Stimulated activated CD4-positive, alpha-beta T cell treated with anti-CD3 and anti-CD28 coated beads, TNF-alpha, amount 100 ng/mL, for 48 hours (primary cell): ENCODE measurements around the gene TUSC2.

Experiments used
- DNase-seq, 3 donors: peaks; one replicate each; pipeline ENCODE4 v3.0.0-alpha.2; 2020; ENCODE audit warnings: low read depth in 3 of 3

TUSC2 gene

DNA sequence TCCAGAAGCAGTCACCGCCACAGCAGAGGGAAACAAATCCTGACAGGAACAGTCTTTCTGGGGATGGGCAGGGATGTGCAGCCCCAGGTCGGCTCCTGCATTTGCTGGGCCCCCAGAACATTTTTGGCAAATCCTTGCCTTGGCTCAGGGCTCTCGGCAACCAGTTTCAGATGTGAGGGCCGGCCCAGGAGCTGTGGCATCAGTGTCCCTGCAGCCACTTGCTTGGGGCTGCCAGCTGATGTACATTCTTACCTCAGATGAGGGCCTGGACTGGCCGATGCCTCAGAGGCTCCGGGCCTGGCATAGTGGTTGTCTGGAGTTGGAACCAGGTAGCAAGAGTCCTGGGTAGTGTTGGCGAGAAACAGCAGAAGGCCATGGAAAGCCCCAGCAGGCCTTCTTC is 26.8 kb upstream of the TUSC2 start:
- DNase-seq = no peak

DNA sequence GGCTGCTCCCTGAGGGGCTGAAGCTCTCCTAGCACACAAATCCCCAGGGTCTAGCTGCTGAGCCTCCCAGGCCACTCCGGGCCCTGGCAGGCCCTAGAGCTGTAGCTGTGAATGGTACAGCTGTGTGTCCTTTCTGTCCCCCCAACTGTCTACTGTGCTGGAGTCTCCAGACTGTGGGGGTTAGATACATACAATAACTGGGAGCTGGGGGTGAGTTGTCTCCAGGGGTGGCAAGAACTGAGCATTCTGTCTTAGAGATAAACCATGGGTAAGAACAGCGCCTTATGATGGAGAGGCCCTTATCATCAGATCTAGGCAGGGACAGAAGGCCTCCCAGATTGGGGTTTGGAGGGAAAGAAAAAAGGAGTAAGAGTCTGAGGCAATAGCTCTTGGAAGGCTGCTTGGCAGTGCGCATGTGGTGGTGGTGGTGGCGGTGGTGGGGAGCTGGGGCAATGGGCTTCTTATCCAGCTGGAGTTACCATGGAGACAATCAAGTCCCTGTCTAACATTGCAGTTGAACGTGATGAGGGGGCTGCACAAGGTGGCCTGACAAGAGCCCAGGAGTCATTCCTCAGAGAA is 26.3 kb upstream of the TUSC2 start:
- DNase-seq = no peak

DNA sequence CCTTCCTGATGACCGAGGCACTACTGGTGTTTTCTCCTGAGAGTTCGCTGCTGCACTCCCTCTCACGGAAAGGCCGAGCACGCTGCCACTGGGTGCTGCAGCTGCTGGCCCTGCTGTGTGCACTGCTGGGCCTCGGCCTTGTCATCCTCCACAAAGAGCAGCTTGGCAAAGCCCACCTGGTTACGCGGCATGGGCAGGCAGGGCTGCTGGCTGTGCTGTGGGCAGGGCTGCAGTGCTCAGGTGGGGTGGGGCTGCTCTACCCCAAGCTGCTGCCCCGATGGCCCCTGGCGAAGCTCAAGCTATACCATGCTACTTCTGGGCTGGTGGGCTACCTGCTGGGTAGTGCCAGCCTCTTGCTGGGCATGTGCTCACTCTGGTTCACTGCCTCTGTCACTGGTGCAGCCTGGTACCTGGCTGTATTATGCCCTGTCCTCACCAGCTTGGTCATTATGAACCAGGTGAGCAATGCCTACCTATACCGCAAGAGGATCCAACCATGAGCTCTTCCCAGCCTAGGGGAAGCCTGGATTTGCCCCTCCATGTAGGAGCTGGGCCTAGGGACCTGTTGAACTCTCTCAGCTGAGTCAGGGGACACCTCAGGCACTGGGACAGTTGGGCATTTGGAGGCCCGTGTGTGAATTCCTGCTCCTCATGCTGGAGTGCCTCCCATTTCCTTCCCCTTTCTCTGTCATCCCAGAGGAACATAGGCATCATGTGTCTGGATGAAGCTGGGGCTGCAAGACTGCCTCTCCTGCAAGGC is 25.4 kb upstream of the TUSC2 start:
- no peak for DNase-seq

DNA sequence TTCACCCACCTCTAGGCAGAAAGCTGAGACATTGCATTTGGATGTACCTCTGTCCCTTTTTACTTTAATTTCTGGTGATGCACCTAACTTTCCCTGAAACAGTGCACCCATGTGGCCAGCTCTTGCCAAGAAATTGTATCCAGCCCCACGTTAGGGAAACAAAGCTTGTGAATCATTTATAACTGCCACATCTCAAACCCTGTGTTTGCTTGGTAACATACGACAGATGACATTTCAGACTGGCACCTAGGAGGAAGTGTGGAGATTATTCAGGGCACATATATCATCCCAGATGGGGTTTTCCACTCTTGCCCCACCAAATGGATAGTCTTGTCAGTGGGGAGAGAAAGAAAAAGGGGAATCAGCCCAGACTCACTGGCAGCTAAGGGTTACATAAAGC is 24.8 kb upstream of the TUSC2 start:
- DNase-seq = no peak

DNA sequence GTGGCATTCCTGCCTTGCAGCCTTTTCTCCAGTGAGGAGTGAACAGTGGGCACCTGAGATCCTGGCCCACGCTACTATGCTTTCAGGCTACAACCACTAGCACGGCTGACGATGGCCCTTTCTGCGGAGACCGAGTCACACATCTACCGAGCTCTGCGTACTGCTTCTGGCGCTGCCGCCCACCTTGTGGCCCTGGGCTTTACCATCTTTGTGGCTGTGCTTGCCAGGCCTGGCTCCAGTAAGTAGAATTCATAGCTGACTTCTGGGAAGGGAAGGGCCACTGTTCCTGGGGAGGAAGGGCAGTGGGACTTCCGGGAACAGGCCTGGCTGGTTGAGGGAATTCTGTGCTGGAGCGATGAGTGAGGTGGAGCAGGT is 23.3 kb upstream of the TUSC2 start:
- DNase-seq = no peak

DNA sequence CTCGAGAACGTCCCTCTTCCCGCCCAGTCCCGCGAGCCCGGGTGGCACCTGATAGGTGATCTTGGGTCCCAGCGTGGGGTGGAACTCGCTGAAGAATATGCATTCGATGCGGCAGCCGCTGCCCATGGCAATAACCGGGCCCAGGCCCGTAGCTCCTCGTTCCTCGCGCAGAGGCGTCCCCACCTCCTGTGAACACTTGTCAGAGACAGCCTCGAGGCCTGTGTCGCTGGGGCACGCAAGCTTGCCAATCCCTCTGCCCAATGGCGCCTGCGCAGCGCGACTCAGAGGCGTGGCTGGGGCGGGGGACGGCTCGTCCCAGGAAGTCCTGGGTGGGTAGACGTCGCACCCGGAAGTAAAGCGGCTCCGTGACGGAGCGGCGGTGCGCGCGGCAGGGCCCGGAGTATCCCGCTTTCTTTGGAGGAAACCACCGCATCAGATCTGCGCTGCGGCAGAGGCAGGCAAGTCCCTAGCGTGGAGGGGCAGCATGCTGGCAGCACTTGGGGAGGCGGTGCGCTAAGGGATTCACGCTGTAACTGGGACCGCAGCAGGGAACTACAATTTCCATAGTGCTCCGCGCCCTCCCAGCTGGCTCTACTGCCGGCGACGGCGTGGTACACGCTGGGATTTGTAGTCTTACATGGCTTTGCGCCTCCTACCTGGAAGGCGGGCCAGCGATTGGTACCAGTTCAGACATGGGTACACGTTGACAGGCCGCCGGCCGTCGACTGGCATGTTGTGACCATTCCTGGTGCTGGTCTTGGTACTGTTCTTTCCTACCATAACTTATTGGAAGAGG is 22.7 kb upstream of the TUSC2 start, which contains the start of the genes CYB561D2 and NPRL2:
Gene CYB561D2 (plus strand): TSS at position 336 of the 796 bp plus-strand sequence. CDS start 572 bp downstream, outside the sequence.
Gene NPRL2 (minus strand): TSS at position 249 of the 796 bp plus-strand sequence. CDS start 123 bp downstream, at position 126.
- DNase-seq = peak; percentile 96 to 99 (median 96)

DNA sequence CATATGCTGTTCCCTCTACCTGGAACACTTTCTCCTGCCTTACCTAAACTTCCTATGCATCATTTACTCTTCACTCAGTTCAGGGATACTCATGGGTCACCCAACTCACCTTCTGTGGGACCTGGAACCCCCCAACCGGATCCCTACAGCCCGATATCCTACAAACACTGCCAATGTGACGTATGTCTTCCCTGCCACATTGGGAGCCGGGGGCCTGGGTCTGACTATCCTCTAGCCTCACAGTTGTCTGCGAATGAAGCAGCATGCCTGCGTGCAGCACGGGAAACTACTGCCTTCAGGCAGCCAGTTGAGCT is 22.1 kb upstream of the TUSC2 start:
- no peak for DNase-seq

DNA sequence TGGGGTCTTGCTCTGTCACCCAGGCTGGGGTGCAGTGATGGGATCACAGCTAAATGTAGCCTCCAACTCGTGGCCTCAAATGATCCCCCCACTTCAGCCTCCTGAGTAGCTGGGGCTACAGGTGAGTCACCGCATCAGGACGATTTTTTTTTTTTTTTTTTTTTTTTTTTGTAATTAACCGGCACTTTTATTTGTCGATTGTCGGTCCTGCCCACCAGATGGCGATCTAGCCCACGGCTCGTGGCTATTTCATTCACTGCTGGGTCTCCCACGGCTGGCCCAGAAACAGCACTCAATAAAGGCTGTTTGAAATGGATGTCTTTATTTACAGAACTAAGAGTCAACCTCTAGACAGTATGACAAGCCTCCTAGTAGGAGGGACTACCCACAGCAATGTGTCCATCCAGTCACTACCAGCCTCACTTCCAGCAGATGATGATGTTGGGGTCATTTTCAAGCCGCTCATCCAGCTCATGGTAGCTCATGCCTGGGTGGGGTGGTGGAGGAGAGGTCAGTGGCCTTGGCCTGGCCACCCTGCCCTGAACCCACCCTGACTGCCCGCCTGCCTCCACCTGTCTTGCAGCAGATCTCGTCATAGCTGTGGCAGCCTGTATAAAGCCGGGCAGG is 19.3 kb upstream of the TUSC2 start:
- peak; percentile 39 to 57 (median 56) for DNase-seq

DNA sequence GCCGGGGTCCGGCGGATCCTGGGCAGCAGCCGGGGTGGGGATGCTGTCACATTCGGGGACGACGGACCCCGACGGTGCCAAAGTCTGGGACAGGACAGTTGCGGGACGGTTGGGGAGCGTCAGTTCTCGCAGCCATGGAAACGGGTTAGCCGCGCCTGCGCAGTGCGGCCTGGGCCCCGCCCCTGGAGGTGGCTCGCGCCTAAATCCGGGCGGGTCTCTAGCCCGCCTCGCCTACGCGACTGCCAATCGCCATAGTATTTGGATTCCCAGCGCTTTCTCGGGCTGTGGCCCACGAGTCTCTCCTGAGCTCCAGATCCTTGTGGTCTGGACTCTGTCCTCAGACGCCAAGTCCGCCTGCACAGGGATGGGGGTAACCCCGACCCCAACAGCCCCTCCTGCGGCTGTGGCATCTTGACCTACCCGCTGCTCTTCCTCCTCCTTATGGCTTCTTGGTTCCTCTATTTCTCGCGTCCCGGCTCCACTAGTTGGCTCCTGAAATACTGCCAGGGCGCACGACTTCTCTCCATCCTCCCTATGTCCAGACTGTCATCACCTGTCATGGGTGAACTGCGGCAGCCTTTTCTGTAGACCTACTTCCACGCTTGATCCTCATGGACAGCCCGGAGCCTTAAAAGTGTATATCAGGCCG is 17.7 kb upstream of the TUSC2 start, which contains the start of gene ZMYND10:
Gene ZMYND10 (minus strand): TSS at position 147 of the 649 bp plus-strand sequence. CDS start 153 bp downstream, outside the sequence.
- DNase-seq = peak; percentile 59 to 70 (median 70)

DNA sequence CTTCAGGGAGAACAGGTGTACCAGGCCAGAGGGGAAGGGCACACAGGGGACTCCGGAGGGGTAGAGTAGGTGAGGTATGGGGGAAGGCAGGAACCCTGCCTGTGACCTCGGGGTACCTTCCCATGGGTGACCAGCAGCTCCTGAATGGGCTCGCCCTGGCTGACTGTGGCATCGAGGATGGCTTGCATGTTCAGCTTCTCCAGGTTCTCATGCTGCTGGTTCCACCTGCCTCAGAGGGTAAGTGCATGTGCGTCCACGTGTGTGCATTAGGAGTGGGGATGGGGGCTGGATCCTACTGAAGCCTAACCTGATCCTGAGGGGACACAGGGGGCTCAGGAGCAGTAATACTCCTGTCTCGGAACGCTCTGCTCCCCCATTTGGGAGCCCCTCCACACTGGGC is 17.0 kb upstream of the TUSC2 start:
- DNase-seq = no peak

DNA sequence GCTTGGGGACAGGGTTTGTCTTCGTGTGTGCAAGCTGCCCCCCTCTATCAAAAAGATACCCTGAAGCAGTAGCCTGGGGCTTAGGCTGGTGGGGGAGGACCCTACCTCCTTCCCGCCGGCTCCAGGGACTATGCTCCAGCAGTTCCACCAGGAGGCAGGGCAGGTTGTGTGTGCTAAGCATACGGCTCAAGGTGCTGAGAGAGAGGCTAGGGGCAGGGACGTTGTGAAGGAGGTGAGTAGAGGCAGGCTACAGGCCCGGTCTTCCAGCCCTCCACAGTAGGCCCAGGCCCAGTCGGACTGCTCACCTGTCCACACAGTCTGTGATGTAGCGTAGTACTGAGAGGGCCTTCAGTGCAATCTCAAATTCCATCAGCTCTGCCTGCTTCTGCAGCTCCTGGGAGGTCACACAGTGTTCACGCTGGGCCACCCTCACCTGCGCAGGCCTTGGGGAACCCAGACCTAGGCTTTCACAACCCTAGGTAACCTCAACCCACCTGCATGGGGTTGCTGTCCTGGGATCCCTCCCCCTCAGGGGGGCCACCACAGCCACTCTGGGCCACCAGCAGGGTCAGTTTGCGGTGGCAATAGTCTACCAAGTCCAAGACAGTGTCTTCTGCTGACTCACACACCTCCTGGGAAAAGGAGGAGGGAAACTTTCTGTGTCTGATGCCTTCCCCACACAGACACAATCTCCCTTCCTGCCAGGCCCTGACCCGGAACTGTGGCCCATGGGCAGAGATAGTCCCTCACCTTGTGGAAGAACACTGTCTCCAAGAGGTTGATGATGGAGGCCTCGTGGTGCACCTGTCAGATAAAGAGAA is 15.0 kb upstream of the TUSC2 start:
- DNase-seq = no peak

DNA sequence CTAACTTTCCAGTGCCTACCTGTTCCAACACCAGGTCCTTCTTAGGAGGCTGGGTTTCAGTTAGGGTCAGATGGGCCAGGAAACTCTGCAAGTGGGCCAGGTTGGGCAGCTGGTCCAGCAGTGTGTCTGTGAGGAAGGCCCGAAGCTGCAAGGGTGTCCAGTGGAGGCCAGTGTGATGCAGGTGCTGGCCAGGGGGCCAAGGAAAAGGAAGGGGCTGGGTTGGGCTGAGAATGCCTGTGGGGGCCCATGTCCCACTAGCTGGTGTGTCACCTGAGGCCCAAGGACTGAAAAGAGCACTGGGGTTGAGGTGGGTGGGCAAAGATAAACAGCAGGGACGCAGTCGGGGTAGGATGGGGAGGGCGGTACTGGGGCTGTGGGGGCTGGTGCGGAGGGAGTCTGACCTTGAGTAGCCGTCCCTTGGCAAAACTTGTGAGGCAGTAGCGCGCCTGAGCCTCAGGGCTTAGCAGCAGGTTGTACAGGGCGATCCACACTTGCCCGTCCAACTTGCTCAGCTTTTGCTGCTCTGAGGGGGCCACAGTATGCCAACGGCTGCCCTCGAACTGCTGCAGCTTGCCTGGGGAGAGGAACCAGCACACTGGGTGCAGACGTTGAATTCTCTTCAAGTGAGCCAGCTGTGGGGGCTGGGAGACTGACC is 14.1 kb upstream of the TUSC2 start:
- DNase-seq = no peak

DNA sequence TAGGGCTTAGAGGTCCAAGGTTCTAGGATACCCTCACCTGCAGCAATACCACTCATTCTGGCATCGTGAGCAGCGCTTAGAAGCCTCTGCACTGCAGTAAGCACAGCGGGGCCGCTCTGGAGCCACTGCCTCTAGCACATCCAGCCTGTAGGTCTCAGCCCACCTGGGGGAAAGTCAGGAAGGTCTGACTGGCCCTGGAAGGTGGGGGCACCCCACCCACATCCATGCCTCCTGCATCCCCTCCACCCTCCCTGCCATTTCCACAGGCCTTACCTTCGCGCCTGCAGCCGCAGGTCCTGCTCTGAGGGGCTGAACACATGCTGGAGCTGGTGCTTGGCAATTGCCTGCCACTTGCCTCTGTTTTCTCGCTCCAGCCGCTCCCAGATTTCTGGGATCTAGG is 13.5 kb upstream of the TUSC2 start:
- no peak for DNase-seq

DNA sequence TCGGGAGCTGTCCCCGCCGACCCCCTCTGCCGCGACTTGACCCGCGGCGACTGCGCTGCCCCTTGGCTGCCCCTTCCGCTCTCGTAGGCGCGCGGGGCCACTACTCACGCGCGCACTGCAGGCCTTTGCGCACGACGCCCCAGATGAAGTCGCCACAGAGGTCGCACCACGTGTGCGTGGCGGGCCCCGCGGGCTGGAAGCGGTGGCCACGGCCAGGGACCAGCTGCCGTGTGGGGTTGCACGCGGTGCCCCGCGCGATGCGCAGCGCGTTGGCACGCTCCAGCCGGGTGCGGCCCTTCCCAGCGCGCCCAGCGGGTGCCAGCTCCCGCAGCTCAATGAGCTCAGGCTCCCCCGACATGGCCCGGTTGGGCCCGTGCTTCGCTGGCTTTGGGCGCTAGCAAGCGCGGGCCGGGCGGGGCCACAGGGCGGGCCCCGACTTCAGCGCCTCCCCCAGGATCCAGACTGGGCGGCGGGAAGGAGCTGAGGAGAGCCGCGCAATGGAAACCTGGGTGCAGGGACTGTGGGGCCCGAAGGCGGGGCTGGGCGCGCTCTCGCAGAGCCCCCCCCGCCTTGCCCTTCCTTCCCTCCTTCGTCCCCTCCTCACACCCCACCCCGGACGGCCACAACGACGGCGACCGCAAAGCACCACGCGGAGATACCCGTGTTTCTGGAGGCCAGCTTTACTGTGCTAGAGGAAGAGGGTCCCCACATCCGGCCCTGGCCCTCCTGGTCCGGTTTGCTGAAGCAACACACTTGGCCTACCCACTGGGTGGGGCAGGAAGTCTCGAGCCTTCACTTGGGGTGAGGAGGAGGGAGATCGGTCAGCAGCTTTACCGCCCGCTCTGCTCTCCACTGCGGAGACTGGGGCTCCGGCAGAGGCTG is 12.7 kb upstream of the TUSC2 start, which contains the start of gene RASSF1:
Gene RASSF1 (minus strand): TSS at position 389 of the 882 bp plus-strand sequence. CDS start 31 bp downstream, at position 358.
- peak in 2 of 3 donors; percentile 56 to 65 for DNase-seq

DNA sequence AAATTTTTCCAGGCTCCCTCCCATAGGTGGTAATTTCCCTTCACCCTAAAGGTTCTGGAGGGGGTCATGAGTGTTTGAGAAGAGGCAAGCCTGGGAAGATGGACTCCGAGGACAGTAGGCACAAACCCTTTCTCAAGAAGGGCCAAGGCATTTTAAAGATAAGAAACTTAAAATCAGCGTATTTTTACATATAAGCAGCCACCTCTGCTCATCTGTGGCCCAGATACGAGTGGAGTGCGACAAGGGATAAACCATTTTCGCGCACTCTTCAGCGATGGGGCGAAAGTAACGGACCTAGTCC is 12.1 kb upstream of the TUSC2 start:
- DNase-seq = no peak

DNA sequence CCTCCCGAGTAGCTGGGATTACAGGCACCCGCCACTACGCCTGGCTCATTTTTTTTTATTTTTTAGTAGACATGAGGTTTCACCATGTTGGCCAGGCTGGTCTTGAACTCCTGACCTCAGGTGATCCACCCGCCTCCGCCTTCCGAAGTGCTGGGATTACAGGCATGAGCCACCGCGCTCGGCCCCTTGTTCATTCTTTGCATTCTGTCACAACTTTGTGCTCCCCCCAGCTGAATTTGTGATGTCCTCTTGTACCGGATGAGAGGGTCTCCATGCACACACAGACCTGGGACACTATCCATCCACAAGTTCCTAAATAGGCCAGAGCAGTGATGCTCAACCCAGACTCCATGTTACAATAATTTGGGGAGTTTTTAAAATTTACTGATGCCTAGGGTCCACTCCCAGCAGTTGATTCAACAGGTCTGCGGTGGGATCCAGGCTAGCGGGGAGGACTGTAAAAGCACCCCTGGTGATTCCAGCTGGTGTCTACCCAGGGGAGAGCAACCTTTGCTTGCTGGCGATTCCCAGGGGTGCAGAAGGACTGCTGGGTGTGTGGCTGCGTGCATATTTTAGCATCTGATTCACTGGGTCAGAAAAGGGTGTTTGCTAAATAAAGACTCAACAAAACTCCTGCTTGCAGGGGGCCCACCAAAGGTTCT is 11.6 kb upstream of the TUSC2 start:
- no peak for DNase-seq

DNA sequence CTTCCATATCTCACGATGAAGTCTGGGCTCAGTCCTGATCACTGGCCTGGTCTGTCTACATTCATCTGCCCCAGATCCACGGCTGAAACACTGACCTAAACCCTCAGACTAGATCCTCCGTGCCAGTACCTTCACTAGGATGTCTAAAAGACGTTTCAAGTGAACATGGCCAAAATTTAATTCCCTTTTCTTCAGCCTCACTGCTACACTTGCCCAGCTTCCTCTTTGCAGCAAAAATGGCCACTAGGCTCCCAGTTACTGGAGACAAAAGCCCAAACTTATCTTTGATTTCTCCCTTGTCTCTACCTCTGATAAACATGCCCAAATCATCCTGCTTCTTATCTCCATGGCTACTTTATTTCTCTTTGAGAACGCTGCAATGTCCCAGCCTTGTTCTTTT is 10.9 kb upstream of the TUSC2 start:
- DNase-seq = no peak

DNA sequence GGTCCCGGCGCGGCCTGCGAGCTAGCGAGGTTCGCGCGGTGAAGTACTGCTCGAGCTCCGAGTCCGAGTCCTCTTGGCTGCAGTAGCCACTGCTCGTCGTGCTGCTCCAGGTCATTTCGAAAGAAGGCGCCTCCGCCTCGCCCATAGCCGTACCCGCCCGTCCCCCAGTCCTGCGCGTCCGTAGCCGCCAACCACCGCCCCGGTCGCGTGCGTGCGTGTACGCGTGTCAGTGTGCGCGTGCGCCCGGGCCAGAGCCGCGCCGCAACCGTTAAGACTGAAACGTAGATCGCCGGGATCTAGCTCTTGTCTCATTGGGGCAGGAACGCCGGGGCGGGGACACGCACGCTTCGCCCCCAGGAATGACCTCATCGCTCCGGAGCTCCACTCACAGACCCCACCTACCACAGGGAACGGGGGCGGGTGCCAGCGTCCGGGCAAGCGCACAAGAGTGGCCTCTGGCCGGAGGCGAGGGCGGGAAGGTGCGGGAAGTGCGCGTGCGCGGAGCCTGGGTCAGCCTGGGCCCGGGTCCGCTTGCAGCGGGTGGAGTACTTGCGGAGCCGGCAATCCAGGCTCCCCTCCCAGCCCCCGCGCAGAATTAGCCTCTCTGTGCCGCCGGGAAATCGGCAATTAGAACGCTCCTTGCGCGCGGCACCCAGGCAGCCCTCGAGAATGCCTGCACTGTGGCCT is 9.3 kb upstream of the TUSC2 start:
- peak; percentile 94 to 97 (median 95) for DNase-seq
